Stimulated activated CD8-positive, alpha-beta memory T cell treated with anti-CD3 and anti-CD28 coated beads, Interleukin-4, amount 100 ng/mL, for 48 hours (primary cell): Measurements from ENCODE around the gene POLG2.
"Not testable (repeated sequence)": the region's sequence is repeated elsewhere in the genome, so short reads cannot be mapped to it uniquely, and the experiment has no call there.

Source experiments
- DNase-seq: peaks from one replicate; pipeline ENCODE4 v3.0.0-alpha.2; 2020

The POLG2 gene

GRCh38 chr17:64439521-64439920, 57.3 kb downstream of the POLG2 start:
- not testable (repeated sequence) for DNase-seq

- no peak for DNase-seq
Observed at GRCh38 chr17:64437944-64438525, 58.8 kb downstream of the POLG2 start.

DNA sequence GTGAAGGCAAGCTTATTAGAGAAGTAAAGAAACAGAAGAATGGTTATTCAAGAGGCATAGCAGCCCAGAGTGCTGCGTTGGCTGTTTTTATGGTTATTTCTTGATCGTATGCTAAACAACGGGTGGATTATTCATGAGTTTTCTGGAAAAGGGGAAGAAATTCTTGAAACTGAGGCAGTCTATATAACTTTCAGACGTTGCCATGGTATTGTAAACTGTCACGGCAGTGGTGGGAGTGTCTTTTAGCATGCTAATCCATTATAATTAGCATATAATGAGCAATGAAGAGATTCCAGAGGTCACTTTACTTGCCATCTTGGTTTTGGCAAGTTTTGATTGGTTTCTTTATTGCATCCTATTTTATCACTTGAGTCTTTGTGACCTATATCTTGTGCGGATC, 65.3 kb downstream of the POLG2 start:
- DNase-seq = no peak

- DNase-seq = not testable (repeated sequence)
Observed at GRCh38 chr17:64430036-64430435, 66.8 kb downstream of the POLG2 start.

DNA sequence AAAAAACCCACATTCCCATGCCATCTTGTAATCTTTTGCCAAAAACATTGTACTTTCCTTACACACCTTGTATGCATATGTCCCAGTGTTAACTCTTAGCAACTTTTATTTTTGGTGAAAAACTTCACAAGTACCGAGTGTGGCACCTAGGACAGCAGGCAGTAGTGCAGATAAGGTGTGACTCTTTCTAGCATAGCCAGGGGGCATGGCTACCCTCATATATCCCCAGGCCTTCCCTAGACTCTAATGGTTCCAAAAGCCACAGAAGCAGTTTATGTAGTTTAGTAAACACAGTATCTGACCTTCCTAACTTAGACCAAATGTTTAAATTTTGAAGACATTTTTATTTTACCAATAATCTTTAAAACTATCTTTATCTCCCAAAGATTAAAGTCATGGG, 68.4 kb downstream of the POLG2 start:
- DNase-seq = no peak
